ENCODE measurements around the gene TMEM242.

The TMEM242 gene

GRCh38 chr6:157323255-157323965, at the start of gene TMEM242 (continued):
- TF ChIP-seq ZBTB26 (tag by site-specific recombination; optimal IDR thresholded peaks at IDR 0.05) (peak; percentile 68), ZNF776 (tag by site-specific recombination; IDR thresholded peaks at IDR 0.05; ENCODE audit: borderline replicate concordance) (no peak), ZNF398 (tag by site-specific recombination; IDR thresholded peaks at IDR 0.05) (peak; percentile 52), ZSCAN18 (tag by site-specific recombination; IDR thresholded peaks at IDR 0.05) (peak; percentile 86), ZNF433 (tag by site-specific recombination; IDR thresholded peaks at IDR 0.05; ENCODE audit: low read depth) (no peak), ZBTB20 (tag by site-specific recombination; IDR thresholded peaks at IDR 0.05) (peak; percentile 83), KLF7 (tag by site-specific recombination; IDR thresholded peaks at IDR 0.05; ENCODE audit: borderline replicate concordance) (peak; percentile 94), ZNF621 (tag by site-specific recombination; IDR thresholded peaks at IDR 0.05) (no peak), ZNF677 (tag by site-specific recombination; IDR thresholded peaks at IDR 0.05) (0 out of 2 replicates have a peak, but pooled peaks have one; percentile 58), ZNF530 (tag by site-specific recombination; IDR thresholded peaks at IDR 0.05; ENCODE audit: low read depth) (no peak), ZNF324 (tag by site-specific recombination; IDR thresholded peaks at IDR 0.05) (peak; percentile 99), SETDB1 (IDR thresholded peaks at IDR 0.05; ENCODE audit: insufficient read length, low read length) (no peak), ZNF354C (tag by site-specific recombination; IDR thresholded peaks at IDR 0.05; ENCODE audit: borderline replicate concordance, low read depth) (no peak), ZNF521 (tag by site-specific recombination; IDR thresholded peaks at IDR 0.05) (no peak), ZNF449 (tag by site-specific recombination; IDR thresholded peaks at IDR 0.05) (peak; percentile 77), ZNF274 (IDR thresholded peaks at IDR 0.05; ENCODE audit: low read length) (no peak), ZNF274 (tag by site-specific recombination; IDR thresholded peaks at IDR 0.05; ENCODE audit: borderline replicate concordance) (no peak), ZNF223 (tag by site-specific recombination; IDR thresholded peaks at IDR 0.05) (0 out of 2 replicates have a peak, but pooled peaks have one; percentile 56), ZNF707 (tag by site-specific recombination; IDR thresholded peaks at IDR 0.05) (0 out of 2 replicates have a peak, but pooled peaks have one; percentile 39), ZNF335 (tag by site-specific recombination; conservative IDR thresholded peaks at IDR 0.05) (peak; percentile 91), KLF9 (tag by site-specific recombination; IDR thresholded peaks at IDR 0.05; ENCODE audit: low read depth) (peak; percentile 73), TSHZ1 (tag by site-specific recombination; IDR thresholded peaks at IDR 0.05; ENCODE audit: borderline replicate concordance) (peak; percentile 87; the same call in 1 of the 2 replicates), ZNF114 (tag by site-specific recombination; IDR thresholded peaks at IDR 0.05) (no peak), YY2 (tag by site-specific recombination; IDR thresholded peaks at IDR 0.05) (peak; percentile 99), ZNF585B (tag by site-specific recombination; IDR thresholded peaks at IDR 0.05) (peak; percentile 46), ZNF791 (tag by site-specific recombination; IDR thresholded peaks at IDR 0.05) (no peak), ZBTB17 (tag by site-specific recombination; IDR thresholded peaks at IDR 0.05) (no peak), ZNF624 (tag by site-specific recombination; IDR thresholded peaks at IDR 0.05) (peak; percentile 82), WT1 (tag by site-specific recombination; IDR thresholded peaks at IDR 0.05) (peak; percentile 65), ZNF292 (tag by site-specific recombination; IDR thresholded peaks at IDR 0.05; ENCODE audit: borderline replicate concordance, low read depth) (no peak), ZNF175 (tag by site-specific recombination; IDR thresholded peaks at IDR 0.05) (no peak), ZSCAN16 (tag by site-specific recombination; IDR thresholded peaks at IDR 0.05) (no peak)
